HG03442 (cell line): ENCODE data around the gene MARCHF2.
A peak's percentile ranks its signal among the peaks of the same experiment; 100 is the strongest.
"Not testable (repeated sequence)": the region's sequence is repeated elsewhere in the genome, so short reads cannot be mapped to it uniquely, and the experiment has no call there.

Experiments
- ATAC-seq: cut with Tn5 transposase; IDR thresholded peaks from one replicate; pipeline ENCODE4 v1.9.1; 2021; ENCODE audit warnings: mild to moderate bottlenecking, moderate library complexity; ENCODE audit not compliant: unreplicated experiment

The MARCHF2 gene, protein sequence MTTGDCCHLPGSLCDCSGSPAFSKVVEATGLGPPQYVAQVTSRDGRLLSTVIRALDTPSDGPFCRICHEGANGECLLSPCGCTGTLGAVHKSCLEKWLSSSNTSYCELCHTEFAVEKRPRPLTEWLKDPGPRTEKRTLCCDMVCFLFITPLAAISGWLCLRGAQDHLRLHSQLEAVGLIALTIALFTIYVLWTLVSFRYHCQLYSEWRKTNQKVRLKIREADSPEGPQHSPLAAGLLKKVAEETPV

DNA sequence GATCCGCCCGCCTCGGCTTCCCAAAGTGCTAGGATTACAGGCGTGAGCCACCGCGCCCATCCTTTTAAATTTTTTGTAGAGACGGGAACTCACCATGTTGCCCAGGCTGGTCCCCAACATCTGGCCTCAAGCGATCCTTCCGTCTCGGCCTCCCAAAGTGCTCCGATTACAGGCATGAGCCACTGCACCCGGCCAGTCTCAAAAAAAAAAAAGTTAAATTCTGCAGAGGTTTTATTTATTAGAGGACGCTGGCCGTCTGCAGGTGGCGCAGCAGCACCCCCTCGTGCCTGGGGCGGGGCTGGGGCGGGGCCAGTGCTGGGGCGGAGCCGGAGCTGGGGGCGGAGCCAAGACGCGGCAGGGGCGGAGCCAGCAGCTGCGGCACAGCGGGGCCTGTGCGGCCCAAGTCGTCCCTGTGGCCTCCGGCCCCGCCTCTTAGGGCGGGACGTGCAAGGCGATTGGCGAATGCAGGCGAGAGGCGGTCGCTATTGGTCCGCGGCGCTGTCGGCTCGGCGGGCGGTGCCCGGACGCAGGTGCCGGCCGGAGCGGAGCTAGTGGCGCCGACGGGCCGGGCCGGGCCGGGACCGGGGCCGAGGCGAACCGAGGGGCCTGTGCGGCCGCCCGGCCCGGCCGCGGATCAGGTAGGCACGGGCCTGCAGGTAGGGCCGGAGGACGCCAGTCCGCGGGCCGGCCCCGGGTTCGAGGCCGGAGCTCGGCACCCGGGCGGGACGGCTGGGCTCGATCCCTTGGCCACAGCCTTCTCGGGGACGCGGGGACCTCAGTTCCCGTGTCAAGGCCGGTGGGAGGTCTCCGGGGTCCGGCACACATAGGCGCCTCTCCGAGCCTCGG is at the start of gene MARCHF2:
Gene MARCHF2, plus strand, starts transcription at position 523 of the 846 bp plus-strand sequence. CDS start 8,536 bp downstream, outside the sequence.
- peak; percentile 99 for ATAC-seq

DNA sequence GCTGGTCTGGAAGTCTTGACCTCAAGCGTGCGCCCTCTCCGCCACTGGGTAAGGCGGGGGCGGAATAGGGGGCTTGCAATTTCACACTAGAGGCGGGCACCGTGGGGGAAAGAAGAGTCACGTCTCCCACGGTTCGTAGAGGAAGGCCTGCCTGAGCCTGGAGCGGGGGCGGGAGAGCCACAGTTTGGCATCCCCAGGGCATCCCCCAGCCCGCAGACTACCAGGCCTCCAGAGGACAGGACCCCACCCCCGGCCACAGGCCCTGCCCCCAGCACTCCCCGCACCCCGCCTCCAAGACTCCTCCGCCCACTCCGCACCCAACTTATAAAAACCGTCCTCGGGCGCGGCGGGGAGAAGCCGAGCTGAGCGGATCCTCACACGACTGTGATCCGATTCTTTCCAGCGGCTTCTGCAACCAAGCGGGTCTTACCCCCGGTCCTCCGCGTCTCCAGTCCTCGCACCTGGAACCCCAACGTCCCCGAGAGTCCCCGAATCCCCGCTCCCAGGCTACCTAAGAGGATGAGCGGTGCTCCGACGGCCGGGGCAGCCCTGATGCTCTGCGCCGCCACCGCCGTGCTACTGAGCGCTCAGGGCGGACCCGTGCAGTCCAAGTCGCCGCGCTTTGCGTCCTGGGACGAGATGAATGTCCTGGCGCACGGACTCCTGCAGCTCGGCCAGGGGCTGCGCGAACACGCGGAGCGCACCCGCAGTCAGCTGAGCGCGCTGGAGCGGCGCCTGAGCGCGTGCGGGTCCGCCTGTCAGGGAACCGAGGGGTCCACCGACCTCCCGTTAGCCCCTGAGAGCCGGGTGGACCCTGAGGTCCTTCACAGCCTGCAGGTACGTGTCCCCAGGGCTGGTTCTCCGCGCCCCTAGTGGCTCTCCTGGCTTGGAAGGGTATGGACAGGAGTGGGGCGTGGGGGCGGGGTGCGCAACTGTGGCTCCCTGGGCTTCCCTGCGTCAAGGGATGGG is 49.0 kb upstream of the MARCHF2 start, which contains the start of gene ANGPTL4:
Gene ANGPTL4, plus strand, starts transcription at position 353 of the 969 bp plus-strand sequence. Its CDS starts 167 bp downstream, at position 520.
- ATAC-seq, result no peak

DNA sequence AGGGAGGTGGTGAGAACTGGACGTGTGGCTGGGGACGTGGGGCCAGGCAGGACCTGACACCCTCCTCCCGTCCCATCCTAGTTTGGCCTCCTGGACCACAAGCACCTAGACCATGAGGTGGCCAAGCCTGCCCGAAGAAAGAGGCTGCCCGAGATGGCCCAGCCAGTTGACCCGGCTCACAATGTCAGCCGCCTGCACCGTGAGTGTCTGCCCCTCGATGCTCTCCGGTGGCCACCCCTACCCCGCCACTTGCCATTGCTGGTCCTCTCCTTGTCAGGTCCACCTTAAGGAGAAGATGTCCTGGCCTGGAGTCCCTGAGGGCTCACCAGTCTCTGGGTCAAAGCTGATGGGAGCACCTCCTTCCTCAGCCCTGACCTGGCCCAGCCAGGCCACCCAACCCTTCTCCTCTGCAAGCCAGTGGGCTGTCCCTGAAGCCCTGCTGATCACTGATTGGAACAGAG is 47.0 kb upstream of the MARCHF2 start:
- ATAC-seq, result no peak

DNA sequence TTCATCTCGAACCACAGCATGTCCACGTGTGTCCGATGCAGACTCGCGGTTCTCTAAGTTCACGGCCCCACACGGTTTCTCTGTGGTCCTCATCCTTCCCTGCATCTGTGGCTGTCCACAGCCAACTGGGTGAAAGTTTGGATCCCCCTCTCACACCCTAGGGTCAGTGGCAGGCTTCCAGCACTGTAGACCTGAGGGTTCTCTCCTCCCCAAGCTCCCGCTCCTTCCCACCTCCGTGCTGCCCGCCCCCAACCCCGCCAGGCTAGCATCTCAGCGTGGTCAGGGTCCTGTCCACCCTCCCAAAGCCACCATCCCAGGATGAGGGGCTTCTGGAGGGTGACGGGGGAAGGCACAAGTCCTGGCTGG is 46.2 kb upstream of the MARCHF2 start:
- ATAC-seq, result no peak

DNA sequence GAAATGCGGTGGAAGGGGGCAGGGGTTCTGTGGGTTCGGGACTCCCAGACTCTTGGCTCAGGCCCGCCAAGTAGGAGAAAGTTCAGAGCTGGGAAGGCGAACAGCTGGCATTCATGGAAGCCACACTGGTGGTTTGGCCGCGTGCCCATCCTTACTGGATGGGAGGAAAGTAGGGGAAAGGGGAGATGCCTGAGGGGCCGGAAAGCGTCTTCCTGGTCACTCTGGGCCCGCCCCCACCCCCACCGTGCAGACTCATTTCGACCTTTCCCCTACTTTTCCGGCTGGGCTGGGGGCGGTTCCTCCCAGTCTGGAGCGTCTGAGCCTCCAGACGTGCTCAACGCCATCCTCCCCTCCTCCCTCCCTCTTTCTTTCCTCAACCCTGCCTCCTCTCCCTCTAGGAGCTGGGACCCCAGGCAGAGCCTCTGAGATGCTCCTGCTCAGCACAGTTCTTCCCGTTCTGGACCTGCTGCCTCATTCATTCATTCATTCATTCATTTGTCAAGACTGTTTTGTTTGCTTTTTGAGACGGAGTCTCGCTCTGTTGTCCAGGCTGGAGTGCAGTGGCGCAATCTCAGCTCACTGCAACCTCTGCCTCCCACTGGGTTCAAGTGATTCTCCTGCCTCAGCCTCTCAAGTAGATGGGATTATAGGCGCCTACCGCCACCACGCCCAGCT is 45.6 kb upstream of the MARCHF2 start:
- no peak for ATAC-seq

DNA sequence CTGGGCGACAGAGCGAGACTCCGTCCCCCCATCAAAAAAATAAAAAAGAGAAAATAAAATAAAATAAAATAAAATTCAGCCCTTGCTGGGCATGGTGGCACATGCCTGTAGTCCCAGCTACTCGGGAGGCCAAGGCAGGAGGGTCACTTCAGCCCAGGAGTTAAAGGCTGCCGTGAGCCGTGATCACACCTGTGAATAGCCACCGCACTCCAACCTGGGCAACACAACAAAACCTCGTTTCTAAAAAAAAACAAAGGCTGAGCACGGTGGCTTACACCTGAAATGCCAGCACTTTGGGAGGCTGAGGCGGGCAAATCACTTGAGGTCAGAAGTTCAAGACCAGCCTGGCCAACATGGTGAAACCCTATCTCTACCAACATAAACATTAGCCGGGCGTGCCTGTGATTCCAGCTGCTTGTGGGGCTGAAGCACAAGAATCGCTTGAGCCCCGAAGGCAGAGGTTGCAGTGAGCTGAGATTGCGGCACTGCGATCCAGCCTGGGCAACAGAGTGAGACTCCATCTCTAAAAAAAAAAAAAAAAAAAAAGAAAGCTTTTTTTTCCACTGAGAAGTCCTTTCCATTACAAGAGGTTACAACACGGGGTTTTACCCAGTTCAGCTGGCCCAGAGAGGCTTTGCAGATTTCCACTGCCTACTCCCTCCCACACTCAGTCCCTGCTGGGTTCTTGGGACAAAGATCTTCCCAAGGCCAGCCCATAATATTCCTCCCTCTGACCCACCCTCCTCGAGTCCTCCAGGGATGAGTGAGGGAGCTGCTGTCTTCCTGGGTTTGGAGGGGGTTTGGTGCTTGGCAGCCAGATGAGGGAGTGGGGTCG is 42.7 kb upstream of the MARCHF2 start:
- ATAC-seq, result no peak

DNA sequence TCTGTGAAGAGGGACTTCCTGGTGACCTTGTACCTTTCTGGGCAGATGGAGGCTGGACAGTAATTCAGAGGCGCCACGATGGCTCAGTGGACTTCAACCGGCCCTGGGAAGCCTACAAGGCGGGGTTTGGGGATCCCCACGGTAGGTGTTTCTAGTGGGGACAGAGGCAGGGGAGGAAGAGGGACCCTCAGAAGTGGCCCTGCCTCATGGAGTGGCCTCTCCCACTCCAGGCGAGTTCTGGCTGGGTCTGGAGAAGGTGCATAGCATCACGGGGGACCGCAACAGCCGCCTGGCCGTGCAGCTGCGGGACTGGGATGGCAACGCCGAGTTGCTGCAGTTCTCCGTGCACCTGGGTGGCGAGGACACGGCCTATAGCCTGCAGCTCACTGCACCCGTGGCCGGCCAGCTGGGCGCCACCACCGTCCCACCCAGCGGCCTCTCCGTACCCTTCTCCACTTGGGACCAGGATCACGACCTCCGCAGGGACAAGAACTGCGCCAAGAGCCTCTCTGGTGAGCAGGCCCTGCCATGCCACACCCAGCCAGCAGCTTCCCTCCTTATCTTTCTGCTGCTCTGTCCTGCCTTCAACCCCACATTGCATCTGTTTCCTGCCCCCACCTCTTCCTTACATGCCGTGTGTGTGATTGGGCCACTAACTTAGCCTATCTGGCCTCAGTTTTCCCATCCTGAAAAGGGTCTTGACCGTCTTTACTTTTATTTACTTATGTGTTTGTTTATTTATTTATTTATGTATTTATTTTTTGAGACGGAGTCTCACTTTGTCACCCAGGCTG is 41.9 kb upstream of the MARCHF2 start:
- no peak for ATAC-seq

DNA sequence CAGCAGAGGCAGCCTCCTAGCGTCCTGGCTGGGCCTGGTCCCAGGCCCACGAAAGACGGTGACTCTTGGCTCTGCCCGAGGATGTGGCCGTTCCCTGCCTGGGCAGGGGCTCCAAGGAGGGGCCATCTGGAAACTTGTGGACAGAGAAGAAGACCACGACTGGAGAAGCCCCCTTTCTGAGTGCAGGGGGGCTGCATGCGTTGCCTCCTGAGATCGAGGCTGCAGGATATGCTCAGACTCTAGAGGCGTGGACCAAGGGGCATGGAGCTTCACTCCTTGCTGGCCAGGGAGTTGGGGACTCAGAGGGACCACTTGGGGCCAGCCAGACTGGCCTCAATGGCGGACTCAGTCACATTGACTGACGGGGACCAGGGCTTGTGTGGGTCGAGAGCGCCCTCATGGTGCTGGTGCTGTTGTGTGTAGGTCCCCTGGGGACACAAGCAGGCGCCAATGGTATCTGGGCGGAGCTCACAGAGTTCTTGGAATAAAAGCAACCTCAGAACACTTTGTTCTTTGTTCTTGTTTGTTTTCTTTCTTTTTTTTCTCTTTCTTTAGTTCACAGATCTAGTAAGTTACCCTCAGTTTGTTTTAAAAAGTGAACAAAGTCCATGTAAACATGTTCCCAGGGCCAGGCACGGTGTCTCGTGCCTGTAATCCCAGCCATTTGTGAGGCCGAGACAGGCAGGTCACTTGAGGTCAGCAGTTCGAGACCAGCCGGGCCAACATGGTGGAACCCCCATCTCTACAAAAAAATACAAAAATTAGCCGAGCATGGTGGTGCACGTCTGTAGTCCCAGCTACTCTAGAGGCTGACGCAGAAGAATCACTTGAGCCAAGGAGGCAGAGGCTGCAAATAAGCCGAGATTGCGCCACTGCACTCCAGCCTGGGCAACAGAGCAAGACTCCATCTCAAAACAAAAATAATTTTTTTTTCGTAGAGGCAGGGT is 39.0 kb upstream of the MARCHF2 start:
- no peak for ATAC-seq

DNA sequence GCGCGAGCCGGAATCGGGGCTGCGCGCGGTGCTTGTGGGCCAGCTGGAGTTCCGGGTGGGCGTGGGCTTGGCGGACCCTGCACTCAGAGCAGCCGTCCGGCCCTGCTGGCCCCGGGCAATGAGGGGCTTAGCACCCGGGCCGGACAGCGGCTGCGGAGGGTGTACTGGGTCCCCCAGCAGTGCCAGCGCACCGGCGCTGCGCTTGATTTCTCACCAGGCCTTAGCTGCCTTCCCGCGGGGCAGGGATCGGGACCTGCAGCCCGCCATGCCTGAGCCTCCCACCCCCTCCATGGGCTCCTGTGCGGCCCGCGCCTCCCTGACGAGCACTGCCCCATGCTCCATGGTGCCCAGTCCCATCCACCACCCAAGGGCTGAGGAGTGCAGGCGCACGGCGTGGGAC is 37.3 kb upstream of the MARCHF2 start:
- not testable (repeated sequence) for ATAC-seq

DNA sequence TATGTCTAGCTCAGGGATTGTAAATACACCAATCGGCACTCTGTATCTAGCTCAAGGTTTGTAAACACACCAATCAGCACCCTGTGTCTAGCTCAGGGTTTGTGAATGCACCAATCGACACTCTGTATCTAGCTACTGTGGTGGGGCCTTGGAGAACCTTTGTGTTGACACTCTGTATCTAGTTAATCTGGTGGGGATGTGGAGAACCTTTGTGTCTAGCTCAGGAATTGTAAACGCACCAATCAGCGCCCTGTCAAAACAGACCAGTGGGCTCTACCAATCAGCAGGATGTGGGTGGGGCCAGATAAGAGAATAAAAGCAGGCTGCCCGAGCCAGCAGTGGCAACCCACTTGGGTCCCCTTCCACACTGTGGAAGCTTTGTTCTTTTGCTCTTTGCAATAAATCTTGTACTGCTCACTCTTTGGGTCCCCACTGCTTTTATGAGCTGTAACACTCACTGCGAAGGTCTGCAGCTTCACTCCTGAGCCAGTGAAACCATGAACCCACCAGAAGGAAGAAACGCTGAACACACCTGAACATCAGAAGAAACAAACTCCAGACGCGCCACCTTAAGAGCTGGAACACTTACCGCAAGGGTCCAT is 36.6 kb upstream of the MARCHF2 start:
- not testable (repeated sequence) for ATAC-seq

DNA sequence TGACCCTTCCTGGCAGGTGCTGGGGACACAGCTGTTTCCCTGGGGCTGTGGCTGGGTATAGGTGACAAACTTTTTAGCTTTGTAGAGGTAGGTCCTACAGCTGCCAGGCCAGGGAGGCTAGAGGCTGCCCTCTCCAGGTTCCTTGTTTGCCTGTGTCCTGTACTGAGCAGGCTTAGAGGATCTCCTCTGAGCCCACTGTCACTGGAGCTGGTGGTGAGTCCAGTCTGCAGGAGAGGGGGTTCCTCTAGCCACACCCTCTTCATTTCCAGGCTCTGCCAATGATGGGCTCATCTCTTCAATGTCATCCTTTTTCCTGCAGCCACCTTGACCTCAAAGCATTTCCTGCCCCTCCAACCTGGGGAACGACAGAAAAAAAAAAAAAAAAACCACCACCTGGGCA is 35.5 kb upstream of the MARCHF2 start:
- ATAC-seq, result no peak

DNA sequence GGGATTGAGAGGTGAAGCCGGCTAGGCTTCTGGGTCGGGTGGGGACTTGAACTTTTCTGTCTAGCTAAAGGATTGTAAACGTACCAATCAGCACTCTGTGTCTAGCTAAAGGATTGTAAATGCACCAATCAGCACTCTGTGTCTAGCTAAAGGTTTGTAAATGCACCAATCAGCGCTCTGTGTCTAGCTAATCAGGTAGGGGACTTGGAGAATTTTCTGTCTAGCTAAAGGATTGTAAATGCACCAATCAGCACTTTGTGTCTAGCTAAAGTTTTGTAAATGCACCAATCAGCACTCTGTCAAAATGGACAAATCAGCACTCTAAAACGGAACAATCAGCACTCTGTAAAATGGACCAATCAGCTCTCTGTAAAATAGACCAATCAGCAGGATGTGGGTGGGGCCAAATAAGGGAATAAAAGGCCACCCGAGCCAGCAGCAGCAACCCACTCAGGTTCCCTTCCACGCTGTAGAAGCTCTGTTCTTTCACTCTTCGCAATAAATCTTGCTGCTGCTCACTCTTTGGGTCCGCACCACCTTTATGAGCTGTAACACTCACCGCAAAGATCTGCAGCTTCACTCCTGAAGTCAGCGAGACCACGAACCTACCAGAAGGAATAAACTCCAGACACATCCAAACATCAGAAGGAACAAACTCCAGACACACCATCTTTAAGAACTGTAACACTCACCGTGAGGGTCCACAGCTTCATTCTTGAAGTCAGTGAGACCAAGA is 33.8 kb upstream of the MARCHF2 start:
- not testable (repeated sequence) for ATAC-seq

DNA sequence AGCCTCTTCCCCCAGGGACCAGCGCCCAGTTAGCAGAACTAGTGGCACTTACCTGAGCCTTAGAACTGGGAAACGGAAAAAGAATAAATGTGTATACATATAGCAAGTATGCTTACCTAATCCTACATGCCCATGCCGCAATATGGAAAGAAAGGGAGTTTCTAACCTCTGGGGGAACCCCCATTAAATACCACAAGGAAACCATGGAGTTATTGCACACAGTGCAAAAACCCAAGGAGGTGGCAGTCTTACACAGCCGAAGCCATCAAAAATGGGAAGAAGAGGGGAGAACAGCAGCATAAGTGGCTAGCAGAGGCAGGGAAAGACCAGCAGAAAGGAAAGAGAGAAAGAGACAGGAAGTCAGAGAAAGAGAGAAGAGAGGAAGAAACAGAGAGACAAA is 28.5 kb upstream of the MARCHF2 start:
- ATAC-seq, result not testable (repeated sequence)

DNA sequence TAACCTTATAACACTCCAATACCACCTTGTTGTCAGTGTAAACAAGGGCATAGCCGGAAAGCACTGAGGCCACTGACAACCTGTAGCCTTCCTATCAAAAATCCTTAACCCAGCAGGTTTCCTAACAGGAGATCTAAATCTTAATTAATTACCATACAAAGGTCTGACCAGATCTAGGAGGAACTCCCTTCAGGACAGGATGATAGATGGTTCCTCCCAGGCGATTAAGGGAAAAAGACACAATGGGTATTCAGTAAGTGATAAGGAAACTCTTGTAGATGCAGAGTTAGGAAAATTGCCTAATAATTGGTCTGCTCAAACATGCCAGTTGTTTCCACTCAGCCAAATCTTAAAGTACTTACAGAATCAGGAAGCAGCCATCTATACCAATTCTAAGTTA is 28.0 kb upstream of the MARCHF2 start:
- ATAC-seq, result not testable (repeated sequence)

DNA sequence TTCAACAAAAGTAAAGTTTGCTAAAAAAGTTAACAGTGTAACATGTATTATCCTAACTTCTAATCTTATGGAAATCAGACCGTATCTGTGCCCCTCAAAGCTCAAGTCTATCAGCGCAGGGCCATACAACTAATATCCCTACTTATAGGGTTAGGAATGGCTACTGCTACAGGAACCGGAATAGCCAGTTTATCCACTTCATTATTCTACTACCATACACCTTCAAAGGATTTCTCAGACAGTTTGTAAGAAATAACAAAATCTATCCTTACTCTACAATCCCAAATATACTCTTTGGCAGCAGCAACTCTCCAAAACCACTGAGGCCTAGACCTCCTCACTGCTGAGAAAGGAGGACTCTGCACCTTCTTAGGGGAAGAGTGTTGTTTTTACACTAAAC is 27.5 kb upstream of the MARCHF2 start:
- ATAC-seq, result not testable (repeated sequence)

DNA sequence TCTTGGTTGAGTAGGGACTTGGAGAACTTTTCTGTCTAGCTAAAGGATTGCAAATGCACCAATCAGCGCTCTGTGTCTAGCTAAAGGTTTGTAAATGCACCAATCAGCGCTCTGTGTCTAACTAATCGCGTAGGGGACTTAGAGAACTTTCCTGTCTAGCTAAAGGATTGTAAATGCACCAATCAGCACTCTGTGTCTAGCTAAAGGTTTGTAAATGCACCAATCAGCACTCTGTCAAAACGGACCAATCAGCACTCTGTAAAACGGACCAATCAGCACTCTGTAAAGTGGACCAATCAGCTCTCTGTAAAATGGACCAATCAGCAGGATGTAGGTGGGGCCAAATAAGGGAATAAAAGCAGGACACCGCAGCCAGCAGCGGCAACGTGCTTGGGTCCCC is 26.7 kb upstream of the MARCHF2 start:
- not testable (repeated sequence) for ATAC-seq
